Suprapubic skin (tissue), 4 donors: ENCODE measurements around the gene SHFL. TPM values are rescaled to one million over a fixed set of nuclear protein-coding genes. Genes with fewer than 3 reads are reported as not detected.

ENCODE experiments used
- DNase-seq, 2 donors: peaks; one replicate each; pipeline ENCODE4 v3.0.0-alpha.2; 2019; ENCODE audit warnings: low spot score in 2 of 2
- H3K27ac ChIP-seq: fragments of 200-600 bp; sonication (generic); one replicate; pipeline ENCODE4 v1.5.1; 2019
- H3K27me3 ChIP-seq: fragments of 200-600 bp; sonication (generic); one replicate; pipeline ENCODE4 v1.5.1; 2019
- H3K36me3 ChIP-seq: fragments of 200-600 bp; sonication (generic); one replicate; pipeline ENCODE4 v1.5.1; 2019
- H3K4me1 ChIP-seq: fragments of 200-600 bp; sonication (generic); one replicate; pipeline ENCODE4 v1.5.1; 2019
- H3K4me3 ChIP-seq: fragments of 200-600 bp; sonication (generic); one replicate; pipeline ENCODE4 v1.5.1; 2019; ENCODE audit warnings: mild to moderate bottlenecking
- H3K9me3 ChIP-seq: fragments of 200-600 bp; sonication (generic); one replicate; pipeline ENCODE4 v1.5.1; 2019
- CTCF ChIP-seq, 2 donors: fragments of 200-600 bp in 1 of 2; fragments of 450-650 bp in 1 of 2; sonication (generic) in 1 of 2; IDR thresholded peaks; one replicate each; pipeline ENCODE4 v1.5.1; 2016 to 2019; ENCODE audit warnings: antibody characterized with exemption in 2 of 2, mild to moderate bottlenecking in 1 of 2, moderate library complexity in 1 of 2
- EP300 ChIP-seq: sonication (generic); formaldehyde crosslinking; IDR thresholded peaks from one replicate; pipeline ENCODE4 v1.6.1; 2017; ENCODE audit warnings: antibody characterized with exemption
- POLR2A ChIP-seq, 2 donors: fragments of 450-650 bp; IDR thresholded peaks; one replicate each; pipeline ENCODE4 v1.6.1; 2017; ENCODE audit warnings: antibody characterized with exemption in 2 of 2, mild to moderate bottlenecking in 2 of 2, moderate library complexity in 2 of 2
- POLR2AphosphoS5 ChIP-seq, 3 donors: sonication (generic); formaldehyde crosslinking; IDR thresholded peaks; one replicate each; pipeline ENCODE4 v1.6.1; 2017; ENCODE audit warnings: antibody characterized with exemption in 3 of 3
- WGBS: methylation state at CpG from one replicate; pipeline ENCODE4 v1.1.5; 2018; 5-methylcytosine and 5-hydroxymethylcytosine counted together
- total RNA-seq, 4 donors: library from RNA; depleted of rRNA; stranded (reverse); fragments of >200 nt; gene quantifications; one replicate each; pipeline ENCODE4 v1.1.0, GENCODE V29; 2016

The SHFL gene
- total RNA-seq, 4 donors from 2014 or later = 11.8 to 26.7 (median 22.3) TPM

GRCh38 chr19:10068205-10068604 is 17.9 kb upstream of the SHFL start:
- Histone ChIP-seq H3K36me3 (no peaks in the 10 kb centered on the region), H3K27me3 (peaks cover 20% of the 10 kb centered on the region), H3K27ac (no peak overlapping the region), H3K4me1 (no peaks in the 10 kb centered on the region), H3K4me3 (no peak overlapping the region), H3K9me3 (no peaks in the 10 kb centered on the region)
- no peak for DNase-seq
- WGBS = 56% methylated on average over 4 of the region's 4 CpGs
- no peak for TF ChIP-seq CTCF (IDR thresholded peaks at IDR 0.05)
- no peak for TF ChIP-seq POLR2A (IDR thresholded peaks at IDR 0.05)
- no peak for TF ChIP-seq POLR2AphosphoS5 (IDR thresholded peaks at IDR 0.05)
- TF ChIP-seq EP300 = no peak

GRCh38 chr19:10069046-10069445 is 17.1 kb upstream of the SHFL start:
- TF ChIP-seq POLR2AphosphoS5 (IDR thresholded peaks at IDR 0.05) (no peak), CTCF (IDR thresholded peaks at IDR 0.05) (no peak), POLR2A (IDR thresholded peaks at IDR 0.05) (no peak), EP300 (no peak)
- H3K36me3 ChIP-seq = no peaks in the 10 kb centered on the region
- H3K4me3 ChIP-seq = no peak overlapping the region
- WGBS = 53% methylated on average over 6 of the region's 6 CpGs
- peaks cover 20% of the 10 kb centered on the region for H3K27me3 ChIP-seq
- H3K27ac ChIP-seq = no peak overlapping the region
- H3K9me3 ChIP-seq = no peaks in the 10 kb centered on the region
- no peaks in the 10 kb centered on the region for H3K4me1 ChIP-seq
- no peak for DNase-seq

DNA sequence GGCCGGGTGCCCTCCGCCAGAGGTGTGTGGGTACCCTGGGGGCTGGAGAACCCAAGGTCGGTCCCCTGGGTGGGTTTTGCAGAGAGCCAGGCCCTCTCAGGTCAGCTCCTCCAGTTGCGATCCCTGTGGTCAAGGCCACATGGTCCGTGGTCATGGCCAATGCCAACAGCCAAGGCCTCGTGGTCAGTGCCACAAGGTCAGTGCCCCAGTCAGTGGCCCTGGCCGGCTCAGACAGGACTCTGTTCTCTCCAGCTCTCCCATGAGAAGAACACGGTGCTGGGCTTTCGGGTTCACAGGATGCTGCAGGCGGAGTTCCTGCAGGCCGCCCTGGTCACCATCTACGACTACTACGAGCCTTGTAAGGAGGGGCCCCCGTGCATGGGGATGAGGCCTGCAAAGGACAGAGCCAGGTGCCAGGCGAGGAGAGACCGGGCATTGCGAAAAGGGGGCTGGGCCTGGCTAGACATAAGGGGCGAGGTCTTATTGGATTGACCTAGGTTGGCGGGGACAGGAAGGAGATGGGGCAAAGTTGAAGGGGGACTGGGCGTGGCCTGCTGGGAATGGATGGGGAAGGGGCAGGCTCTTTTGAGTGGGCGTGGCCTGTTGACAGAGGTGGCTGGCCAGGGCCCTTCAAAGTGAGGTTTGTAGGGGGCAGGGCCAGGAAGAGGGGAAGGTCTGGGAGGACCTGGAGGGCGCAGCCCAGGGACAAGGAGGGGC is 15.2 kb upstream of the SHFL start:
- no peak for DNase-seq
- TF ChIP-seq POLR2A (IDR thresholded peaks at IDR 0.05) = no peak
- TF ChIP-seq POLR2AphosphoS5 (IDR thresholded peaks at IDR 0.05) = no peak
- no peak for TF ChIP-seq EP300
- no peak for TF ChIP-seq CTCF (IDR thresholded peaks at IDR 0.05)
- H3K27ac ChIP-seq = no peak overlapping the region
- no peak overlapping the region for H3K4me3 ChIP-seq
- H3K36me3 ChIP-seq = no peaks in the 10 kb centered on the region
- H3K27me3 ChIP-seq = peaks cover 14% of the 10 kb centered on the region
- no peaks in the 10 kb centered on the region for H3K4me1 ChIP-seq
- no peaks in the 10 kb centered on the region for H3K9me3 ChIP-seq
- 78% methylated on average over 19 of the region's 22 CpGs for WGBS

DNA sequence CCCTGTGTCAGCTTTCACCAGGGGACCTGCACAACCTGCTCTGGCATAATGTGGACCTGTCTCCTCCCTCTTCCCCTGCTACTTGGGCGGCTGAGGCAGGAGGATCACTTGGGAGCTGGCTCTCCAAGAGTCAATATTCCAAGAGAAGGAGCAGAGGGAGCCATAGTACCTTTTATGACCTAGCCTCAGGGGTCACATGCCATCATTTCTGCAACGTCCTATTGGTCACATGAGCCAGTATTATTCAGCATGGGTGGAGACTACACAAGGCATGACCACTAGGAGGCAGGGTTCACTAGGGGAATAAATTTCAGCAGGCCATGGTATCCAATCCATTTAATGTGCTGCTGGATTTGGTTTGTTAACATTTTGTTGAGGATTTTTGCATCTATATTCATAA is 12.0 kb upstream of the SHFL start:
- no peak for TF ChIP-seq POLR2AphosphoS5 (IDR thresholded peaks at IDR 0.05)
- TF ChIP-seq CTCF (IDR thresholded peaks at IDR 0.05) = no peak
- no peak for TF ChIP-seq POLR2A (IDR thresholded peaks at IDR 0.05)
- TF ChIP-seq EP300 = no peak
- no peaks in the 10 kb centered on the region for H3K36me3 ChIP-seq
- DNase-seq = no peak
- H3K9me3 ChIP-seq = no peaks in the 10 kb centered on the region
- no peak overlapping the region for H3K4me3 ChIP-seq
- no peak overlapping the region for H3K27ac ChIP-seq
- H3K27me3 ChIP-seq = peaks cover 3% of the 10 kb centered on the region
- 50% methylated on average over 2 of the region's 2 CpGs for WGBS
- no peaks in the 10 kb centered on the region for H3K4me1 ChIP-seq

- Histone ChIP-seq H3K9me3 (no peaks in the 10 kb centered on the region), H3K27me3 (no peaks in the 10 kb centered on the region), H3K4me3 (no peak overlapping the region), H3K36me3 (no peaks in the 10 kb centered on the region), H3K4me1 (peaks cover 4% of the 10 kb centered on the region), H3K27ac (no peak overlapping the region)
- TF ChIP-seq EP300 (no peak), POLR2A (IDR thresholded peaks at IDR 0.05) (no peak), CTCF (IDR thresholded peaks at IDR 0.05) (no peak)
- DNase-seq = no peak
- 75% methylated on average over 6 of the region's 6 CpGs for WGBS
These were observed 9.6 kb upstream of the SHFL start for GRCh38 chr19:10076535-10076934.
